HEK293T (cell line): ENCODE data around the gene TOMM70.
A peak's percentile ranks its signal among the peaks of the same experiment; 100 is the strongest.

Experiments used
- CTCF ChIA-PET: fragments of 350-600 bp; formaldehyde crosslinking; extraction: SDS; loops from one replicate; lab custom pipeline; 2021; ENCODE audit warnings: antibody characterized with exemption, inconsistent platforms; lab: Yijun Ruan, JAX
- POLR2A ChIA-PET: fragments of 350-600 bp; formaldehyde crosslinking; extraction: SDS; loops from one replicate; lab custom pipeline; 2020; ENCODE audit warnings: antibody characterized with exemption, inconsistent platforms; lab: Yijun Ruan, JAX
- DNase-seq: peaks from one replicate; pipeline ENCODE4 v3.0.0; 2012; ENCODE audit warnings: mixed read lengths; ENCODE audit errors: extremely low spot score
- ARNT ChIP-seq: fragments of 450-650 bp; IDR thresholded peaks from 2 replicates; pipeline ENCODE4 v1.6.1; 2017; ENCODE audit warnings: mild to moderate bottlenecking
- BHLHE40 ChIP-seq: fragments of 450-650 bp; IDR thresholded peaks from 2 replicates; pipeline ENCODE4 v1.6.1; 2016; ENCODE audit warnings: mild to moderate bottlenecking, moderate library complexity, borderline replicate concordance
- CTBP1 ChIP-seq: fragments of 450-650 bp; IDR thresholded peaks from 2 replicates; pipeline ENCODE4 v1.6.1; 2016; ENCODE audit warnings: borderline replicate concordance
- ELF4 ChIP-seq: fragments of 450-650 bp; IDR thresholded peaks from 2 replicates; pipeline ENCODE4 v1.6.1; 2017; ENCODE audit warnings: antibody characterized with exemption
- FOXA1 ChIP-seq: fragments of 450-650 bp; IDR thresholded peaks from 2 replicates; pipeline ENCODE4 v1.6.1; 2016; ENCODE audit warnings: mild to moderate bottlenecking
- FOXK2 ChIP-seq: fragments of 450-650 bp; IDR thresholded peaks from 2 replicates; pipeline ENCODE4 v1.6.1; 2016; ENCODE audit warnings: mild to moderate bottlenecking
- FOXM1 ChIP-seq: fragments of 450-650 bp; IDR thresholded peaks from 2 replicates; pipeline ENCODE4 v1.6.1; 2017; ENCODE audit warnings: mild to moderate bottlenecking, borderline replicate concordance
- HDGF ChIP-seq: fragments of 450-650 bp; IDR thresholded peaks from 2 replicates; pipeline ENCODE4 v1.6.1; 2017; ENCODE audit warnings: antibody characterized with exemption, borderline replicate concordance
- L3MBTL2 ChIP-seq: fragments of 450-650 bp; conservative IDR thresholded peaks from 2 replicates; pipeline ENCODE4 v1.6.1; 2016; ENCODE audit warnings: mild to moderate bottlenecking
- LEF1 ChIP-seq: fragments of 450-650 bp; IDR thresholded peaks from 2 replicates; pipeline ENCODE4 v1.6.1; 2017; ENCODE audit warnings: mild to moderate bottlenecking, borderline replicate concordance
- NFRKB ChIP-seq: fragments of 450-650 bp; IDR thresholded peaks from 2 replicates; pipeline ENCODE4 v1.6.1; 2016; ENCODE audit warnings: mild to moderate bottlenecking, moderate library complexity
- SP1 ChIP-seq: fragments of 450-650 bp; IDR thresholded peaks from 2 replicates; pipeline ENCODE4 v1.6.1; 2017
- SUZ12 ChIP-seq: fragments of 450-650 bp; IDR thresholded peaks from 2 replicates; pipeline ENCODE4 v1.6.1; 2016; ENCODE audit warnings: mild to moderate bottlenecking
- ZNF384 ChIP-seq: fragments of 450-650 bp; IDR thresholded peaks from 2 replicates; pipeline ENCODE4 v1.6.1; 2016
- TF ChIP-seq, protein P1 (sequence below): fragments of 450-650 bp; IDR thresholded peaks from 2 replicates; pipeline ENCODE4 v1.6.1; 2016

The TOMM70 gene

GRCh38 chr3:100402256-100402655 is 1.4 kb upstream of the TOMM70 start:
- TF ChIP-seq ZNF384 (peak; percentile 74), FOXM1 (no peak), CTBP1 (no peak)
- no peak for DNase-seq
- CTCF ChIA-PET, result interaction anchor here (0.7 kb wide), 2 partner anchors 23 to 740 kb away, joined by 3 read pairs; no protein-coding TSS in a partner anchor
- POLR2A ChIA-PET, result interaction anchor here (0.6 to 2.6 kb wide), 15 partner anchors 8 to 308 kb away, joined by 3 to 16 read pairs (median 5); partner anchors contain the start of gene NIT2

DNA sequence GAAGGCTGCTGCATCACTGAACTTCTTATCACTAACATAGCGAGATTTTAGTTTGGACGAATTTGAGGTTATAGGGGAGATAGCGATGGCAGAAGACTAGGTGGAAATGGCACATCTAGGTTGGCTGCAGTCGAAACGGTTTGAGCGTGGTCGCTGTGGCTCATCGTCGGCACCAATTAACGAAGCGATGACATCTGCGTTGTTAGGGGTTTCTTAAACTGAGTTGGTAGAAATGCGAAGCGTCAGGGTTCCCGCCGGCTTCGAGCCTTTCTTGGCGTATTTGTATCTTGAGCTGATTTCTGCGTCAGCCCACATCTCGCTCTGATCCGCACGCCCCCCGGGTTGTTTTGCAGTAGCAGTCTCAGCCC is 769 bp upstream of the TOMM70 start:
- POLR2A ChIA-PET, result interaction anchor here (0.7 to 2.6 kb wide), 21 partner anchors 9 to 389 kb away, joined by 3 to 16 read pairs (median 5); partner anchors contain the start of gene NIT2
- CTCF ChIA-PET, result no interaction called here
- TF ChIP-seq SP1 (no peak), CTBP1 (no peak), SUZ12 (no peak), ARNT (no peak), FOXM1 (no peak), FOXA1 (no peak), NFRKB (no peak), L3MBTL2 (no peak; the same call in none of the 2 replicates), ELF4 (no peak), HDGF (no peak), ZNF384 (no peak), FOXK2 (no peak)
- TF ChIP-seq, protein P1, sequence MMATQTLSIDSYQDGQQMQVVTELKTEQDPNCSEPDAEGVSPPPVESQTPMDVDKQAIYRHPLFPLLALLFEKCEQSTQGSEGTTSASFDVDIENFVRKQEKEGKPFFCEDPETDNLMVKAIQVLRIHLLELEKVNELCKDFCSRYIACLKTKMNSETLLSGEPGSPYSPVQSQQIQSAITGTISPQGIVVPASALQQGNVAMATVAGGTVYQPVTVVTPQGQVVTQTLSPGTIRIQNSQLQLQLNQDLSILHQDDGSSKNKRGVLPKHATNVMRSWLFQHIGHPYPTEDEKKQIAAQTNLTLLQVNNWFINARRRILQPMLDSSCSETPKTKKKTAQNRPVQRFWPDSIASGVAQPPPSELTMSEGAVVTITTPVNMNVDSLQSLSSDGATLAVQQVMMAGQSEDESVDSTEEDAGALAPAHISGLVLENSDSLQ, result no peak
- DNase-seq, result peak; percentile 31

DNA sequence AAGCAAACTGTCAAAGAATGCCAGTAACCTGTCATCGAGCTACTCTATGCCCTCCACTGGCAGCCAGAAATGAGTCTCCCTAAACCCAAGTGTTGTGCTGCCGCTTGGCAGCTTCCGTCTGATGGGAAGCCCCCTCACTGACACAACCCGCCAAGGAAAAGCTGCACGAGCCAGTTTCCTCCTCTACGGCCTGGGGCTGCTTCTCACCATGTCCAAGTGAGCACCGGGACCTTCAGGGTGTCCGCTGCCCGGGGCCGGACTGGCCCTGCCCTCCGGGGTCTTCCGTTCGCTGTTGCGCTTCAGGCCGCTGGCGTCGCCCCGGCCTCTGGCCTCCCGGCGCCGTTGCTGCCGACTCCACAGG is 490 bp downstream of the TOMM70 start:
- peak; percentile 17 for DNase-seq
- POLR2A ChIA-PET, result interaction anchor here (1.3 to 2.6 kb wide), 3 partner anchors 20 to 66 kb away, joined by 3 to 16 read pairs (median 12); partner anchors contain the start of gene NIT2
- CTCF ChIA-PET, result no interaction called here
- TF ChIP-seq SUZ12 (no peak), FOXK2 (no peak), SP1 (no peak), HDGF (no peak)

DNA sequence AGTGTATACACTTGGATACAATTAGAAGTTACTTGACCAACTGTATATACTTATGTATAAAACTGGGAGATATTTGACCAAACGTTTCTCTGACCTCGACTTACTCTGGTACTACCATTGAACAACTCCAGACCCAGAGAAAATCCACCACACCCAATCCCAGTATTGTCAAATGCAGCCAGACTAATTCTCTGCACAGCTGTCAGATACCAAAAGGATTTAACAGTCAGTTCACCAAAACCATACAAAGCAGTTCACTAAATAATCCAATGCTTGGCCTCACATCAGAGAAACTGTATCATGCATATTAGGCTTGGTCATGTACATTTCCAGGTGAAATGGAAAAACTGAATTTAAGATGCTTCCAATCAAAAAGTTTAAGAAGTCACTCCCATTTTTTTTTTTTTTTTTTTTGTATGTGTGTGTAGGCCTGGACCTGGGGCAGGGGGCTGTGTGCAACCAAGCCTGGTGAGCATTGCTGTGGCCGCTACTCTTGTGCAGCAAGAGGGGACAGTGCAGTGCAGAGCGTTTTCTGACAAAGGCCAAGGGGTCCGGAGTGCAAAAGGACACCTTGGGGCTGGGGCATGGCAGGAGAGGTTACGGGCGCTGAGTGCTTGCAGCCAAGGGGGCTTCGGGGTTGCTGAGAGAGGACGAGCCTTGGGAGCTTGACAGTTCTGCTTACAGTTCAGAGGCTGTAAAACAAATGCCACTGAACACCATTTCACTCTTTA is 1.4 kb downstream of the TOMM70 start:
- no peak for DNase-seq
- TF ChIP-seq ZNF384, result no peak
- TF ChIP-seq NFRKB, result no peak
- TF ChIP-seq ARNT, result no peak
- TF ChIP-seq, protein P1, result no peak
- ChIA-PET POLR2A (interaction anchor here (1.3 kb wide), 1 partner anchor 19 kb away, joined by 3 read pairs; no protein-coding TSS in a partner anchor), CTCF (no interaction called here)

- DNase-seq, result no peak
- POLR2A ChIA-PET, result no interaction called here
Observed at GRCh38 chr3:100396967-100397366, 3.9 kb downstream of the TOMM70 start.

GRCh38 chr3:100395679-100396431 is 5.0 kb downstream of the TOMM70 start:
- 0 out of 2 replicates have a peak, but pooled peaks have one; percentile 28 for TF ChIP-seq ZNF384
- TF ChIP-seq ELF4, result no peak
- POLR2A ChIA-PET, result no interaction called here
- CTCF ChIA-PET, result interaction anchor here (0.7 kb wide), 1 partner anchor 25 kb away, joined by 4 read pairs; no protein-coding TSS in a partner anchor
- no peak for DNase-seq

More at GRCh38 chr3:100396967-100397366, 3.9 kb downstream of the TOMM70 start:
- CTCF ChIA-PET, result no interaction called here
- TF ChIP-seq FOXK2 (no peak), LEF1 (no peak), NFRKB (no peak), BHLHE40 (no peak), HDGF (no peak), FOXM1 (no peak), SP1 (no peak), ARNT (no peak)

GRCh38 chr3:100389025-100389424 is 11.9 kb downstream of the TOMM70 start:
- POLR2A ChIA-PET, result no interaction called here
- DNase-seq, result no peak
- TF ChIP-seq SP1, result no peak
- TF ChIP-seq, protein P1, result no peak
- no peak for TF ChIP-seq L3MBTL2
- no peak for TF ChIP-seq LEF1
- no peak for TF ChIP-seq FOXK2
- no peak for TF ChIP-seq ELF4
- no peak for TF ChIP-seq ZNF384
- no peak for TF ChIP-seq NFRKB
- CTCF ChIA-PET, result interaction anchor here (0.8 kb wide), 1 partner anchor 807 kb away, joined by 3 read pairs; no protein-coding TSS in a partner anchor
